ENCODE data around the gene FHIT.

FHIT gene

DNA sequence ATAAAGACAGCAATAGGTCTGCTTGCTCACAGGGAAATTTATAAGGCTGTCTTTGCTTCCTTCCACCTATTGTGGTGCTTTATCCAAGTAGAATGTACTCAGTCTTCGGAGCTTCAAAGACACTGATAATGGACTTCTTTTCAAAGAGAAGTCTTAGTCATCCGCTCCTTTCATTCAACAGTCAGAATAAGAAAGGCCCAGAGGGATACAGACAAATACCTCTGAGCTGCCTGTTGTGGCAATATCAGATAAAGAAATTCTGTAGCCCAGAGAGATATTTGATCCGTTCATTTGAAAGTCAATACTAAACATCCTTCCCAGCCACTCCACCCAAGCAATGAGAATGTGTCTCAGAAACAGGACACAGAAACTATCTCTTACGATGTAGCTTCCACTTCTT is 110.0 kb downstream of the FHIT start:
- Histone ChIP-seq H4K20me1 (ENCODE audit: control insufficient read depth, insufficient read depth, low read depth, low read length) (no peaks in the 10 kb centered on the region), H3K36me3 (ENCODE audit: control insufficient read depth, low read length) (no peaks in the 10 kb centered on the region), H3K9me3 (ENCODE audit: control insufficient read depth, insufficient read depth, low read length) (no peaks in the 10 kb centered on the region), H3K4me3 (ENCODE audit: low read length) (no peak overlapping the region), H3K9me2 (replicated peaks; ENCODE audit: control insufficient read depth, low read length) (no peaks in the 10 kb centered on the region), H3K4me2 (ENCODE audit: low read length) (no peak overlapping the region), H3K4me1 (ENCODE audit: control insufficient read depth, low read length) (no peaks in the 10 kb centered on the region), H3K79me2 (ENCODE audit: control insufficient read depth, low read length) (no peaks in the 10 kb centered on the region), H3K27ac (ENCODE audit: low read depth, low read length) (no peak overlapping the region), H3K27me3 (ENCODE audit: control insufficient read depth, low read length) (no peaks in the 10 kb centered on the region), H3F3A (ENCODE audit: control insufficient read depth, insufficient read depth) (no peaks in the 10 kb centered on the region)
- TF ChIP-seq, protein P1, sequence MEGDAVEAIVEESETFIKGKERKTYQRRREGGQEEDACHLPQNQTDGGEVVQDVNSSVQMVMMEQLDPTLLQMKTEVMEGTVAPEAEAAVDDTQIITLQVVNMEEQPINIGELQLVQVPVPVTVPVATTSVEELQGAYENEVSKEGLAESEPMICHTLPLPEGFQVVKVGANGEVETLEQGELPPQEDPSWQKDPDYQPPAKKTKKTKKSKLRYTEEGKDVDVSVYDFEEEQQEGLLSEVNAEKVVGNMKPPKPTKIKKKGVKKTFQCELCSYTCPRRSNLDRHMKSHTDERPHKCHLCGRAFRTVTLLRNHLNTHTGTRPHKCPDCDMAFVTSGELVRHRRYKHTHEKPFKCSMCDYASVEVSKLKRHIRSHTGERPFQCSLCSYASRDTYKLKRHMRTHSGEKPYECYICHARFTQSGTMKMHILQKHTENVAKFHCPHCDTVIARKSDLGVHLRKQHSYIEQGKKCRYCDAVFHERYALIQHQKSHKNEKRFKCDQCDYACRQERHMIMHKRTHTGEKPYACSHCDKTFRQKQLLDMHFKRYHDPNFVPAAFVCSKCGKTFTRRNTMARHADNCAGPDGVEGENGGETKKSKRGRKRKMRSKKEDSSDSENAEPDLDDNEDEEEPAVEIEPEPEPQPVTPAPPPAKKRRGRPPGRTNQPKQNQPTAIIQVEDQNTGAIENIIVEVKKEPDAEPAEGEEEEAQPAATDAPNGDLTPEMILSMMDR (IDR thresholded peaks at IDR 0.05; ENCODE audit: low read depth, low read length, poor library complexity, severe bottlenecking): no peak
- TF ChIP-seq EZH2phosphoT487 (IDR thresholded peaks at IDR 0.05; ENCODE audit: borderline replicate concordance, low read length): no peak

DNA sequence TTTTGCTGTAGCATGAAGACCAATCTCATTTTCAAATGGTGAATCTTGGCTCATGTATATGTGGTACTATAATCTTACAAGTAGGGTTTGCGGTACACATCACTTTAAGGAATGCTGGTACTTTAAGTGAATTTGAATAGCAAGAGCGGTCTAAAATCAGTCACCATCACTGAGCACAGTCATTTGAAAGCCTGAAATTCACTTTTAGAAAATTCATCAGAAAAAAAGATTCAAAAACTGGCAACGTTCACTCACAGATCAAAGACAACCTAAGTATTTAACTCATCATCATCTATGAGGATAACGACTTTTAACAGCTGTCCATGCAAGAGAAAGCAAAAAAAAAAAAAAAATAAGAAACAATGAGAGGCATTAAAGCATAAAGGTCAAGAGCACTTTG is 111.6 kb downstream of the FHIT start:
- Histone ChIP-seq H3K4me1 (ENCODE audit: control insufficient read depth, low read length) (no peaks in the 10 kb centered on the region), H3K79me2 (ENCODE audit: control insufficient read depth, low read length) (no peaks in the 10 kb centered on the region), H3K4me2 (ENCODE audit: low read length) (no peak overlapping the region), H3F3A (ENCODE audit: control insufficient read depth, insufficient read depth) (no peaks in the 10 kb centered on the region), H3K36me3 (ENCODE audit: control insufficient read depth, low read length) (no peaks in the 10 kb centered on the region), H3K27me3 (ENCODE audit: control insufficient read depth, low read length) (no peaks in the 10 kb centered on the region), H3K27ac (ENCODE audit: low read depth, low read length) (no peak overlapping the region), H3K4me3 (ENCODE audit: low read length) (no peak overlapping the region), H4K20me1 (ENCODE audit: control insufficient read depth, insufficient read depth, low read depth, low read length) (no peaks in the 10 kb centered on the region), H3K9me3 (ENCODE audit: control insufficient read depth, insufficient read depth, low read length) (no peaks in the 10 kb centered on the region), H3K9me2 (replicated peaks; ENCODE audit: control insufficient read depth, low read length) (no peaks in the 10 kb centered on the region)
- TF ChIP-seq, protein P1 (IDR thresholded peaks at IDR 0.05; ENCODE audit: low read depth, low read length, poor library complexity, severe bottlenecking): no peak
- no peak for TF ChIP-seq EZH2phosphoT487 (IDR thresholded peaks at IDR 0.05; ENCODE audit: borderline replicate concordance, low read length)

DNA sequence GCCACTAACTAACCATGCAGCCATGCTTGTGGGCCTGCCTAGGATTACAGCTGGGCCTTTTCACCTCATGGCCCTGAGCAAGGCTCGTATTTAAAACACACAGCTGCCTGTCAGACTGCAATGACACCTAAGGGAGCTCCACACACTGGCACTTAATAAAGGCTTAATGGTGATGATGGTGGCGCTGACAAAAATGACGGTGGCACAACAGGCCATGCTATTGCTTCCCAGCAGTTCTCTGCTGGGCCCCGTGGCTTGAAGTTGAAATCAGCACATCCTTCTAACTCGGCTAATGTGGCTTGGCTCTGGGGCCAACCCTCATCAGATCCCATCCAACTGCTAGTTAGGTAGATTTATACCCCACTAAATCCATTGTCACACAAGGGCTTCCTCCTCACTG is 112.9 kb downstream of the FHIT start:
- Histone ChIP-seq H4K20me1 (ENCODE audit: control insufficient read depth, insufficient read depth, low read depth, low read length) (no peaks in the 10 kb centered on the region), H3K79me2 (ENCODE audit: control insufficient read depth, low read length) (no peaks in the 10 kb centered on the region), H3K27me3 (ENCODE audit: control insufficient read depth, low read length) (no peaks in the 10 kb centered on the region), H3K27ac (ENCODE audit: low read depth, low read length) (no peak overlapping the region), H3K4me1 (ENCODE audit: control insufficient read depth, low read length) (no peaks in the 10 kb centered on the region), H3K36me3 (ENCODE audit: control insufficient read depth, low read length) (no peaks in the 10 kb centered on the region), H3K4me3 (ENCODE audit: low read length) (no peak overlapping the region), H3F3A (ENCODE audit: control insufficient read depth, insufficient read depth) (no peaks in the 10 kb centered on the region), H3K9me2 (replicated peaks; ENCODE audit: control insufficient read depth, low read length) (no peaks in the 10 kb centered on the region), H3K9me3 (ENCODE audit: control insufficient read depth, insufficient read depth, low read length) (no peaks in the 10 kb centered on the region), H3K4me2 (ENCODE audit: low read length) (no peak overlapping the region)
- TF ChIP-seq, protein P1 (IDR thresholded peaks at IDR 0.05; ENCODE audit: low read depth, low read length, poor library complexity, severe bottlenecking): no peak
- no peak for TF ChIP-seq EZH2phosphoT487 (IDR thresholded peaks at IDR 0.05; ENCODE audit: borderline replicate concordance, low read length)

DNA sequence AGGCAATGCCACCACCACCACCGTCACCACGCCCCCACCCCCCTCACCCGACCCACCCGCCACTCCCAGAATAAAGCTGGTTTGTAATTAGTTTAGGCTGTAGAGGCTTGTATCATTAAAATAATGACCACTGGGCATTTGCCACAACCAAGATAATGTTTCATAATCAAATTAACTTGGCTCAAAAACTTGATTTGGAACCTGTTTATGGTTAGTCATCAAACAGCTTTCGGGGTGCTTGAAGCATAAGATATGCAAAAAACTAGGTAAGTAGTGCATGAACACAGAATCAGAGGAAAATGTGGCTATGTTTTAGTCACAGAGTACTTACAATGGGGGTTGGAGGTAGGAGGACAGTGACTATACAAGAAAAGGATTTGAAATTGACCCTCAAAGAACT is 115.1 kb downstream of the FHIT start:
- Histone ChIP-seq H3K27ac (ENCODE audit: low read depth, low read length) (no peak overlapping the region), H3K79me2 (ENCODE audit: control insufficient read depth, low read length) (no peaks in the 10 kb centered on the region), H3K9me3 (ENCODE audit: control insufficient read depth, insufficient read depth, low read length) (no peaks in the 10 kb centered on the region), H4K20me1 (ENCODE audit: control insufficient read depth, insufficient read depth, low read depth, low read length) (no peaks in the 10 kb centered on the region), H3K4me1 (ENCODE audit: control insufficient read depth, low read length) (no peaks in the 10 kb centered on the region), H3K4me2 (ENCODE audit: low read length) (no peak overlapping the region), H3F3A (ENCODE audit: control insufficient read depth, insufficient read depth) (no peaks in the 10 kb centered on the region), H3K9me2 (replicated peaks; ENCODE audit: control insufficient read depth, low read length) (no peaks in the 10 kb centered on the region), H3K27me3 (ENCODE audit: control insufficient read depth, low read length) (no peaks in the 10 kb centered on the region), H3K36me3 (ENCODE audit: control insufficient read depth, low read length) (no peaks in the 10 kb centered on the region), H3K4me3 (ENCODE audit: low read length) (no peak overlapping the region)
- TF ChIP-seq, protein P1 (IDR thresholded peaks at IDR 0.05; ENCODE audit: low read depth, low read length, poor library complexity, severe bottlenecking): no peak
- TF ChIP-seq EZH2phosphoT487 (IDR thresholded peaks at IDR 0.05; ENCODE audit: borderline replicate concordance, low read length): no peak
